NB4 (cell line): Measurements from ENCODE around the gene GPC5.

Source experiments
- CTCF ChIP-seq: IDR thresholded peaks from one replicate; pipeline ENCODE4 v1.5.1; 2012; ENCODE audit warnings: low read depth, low read length
- MAX ChIP-seq: IDR thresholded peaks from 2 replicates; pipeline ENCODE4 v1.6.1; 2011; ENCODE audit warnings: low read depth, low read length

- TF ChIP-seq CTCF = no peak
- TF ChIP-seq MAX = no peak
These were observed 640.5 kb downstream of the GPC5 start for GRCh38 chr13:92038905-92039304.
